ENCODE measurements around the gene MYH9.

GRCh38 chr22:36303115-36303467, 84.7 kb downstream of the MYH9 start:
- TF ChIP-seq, protein P1, sequence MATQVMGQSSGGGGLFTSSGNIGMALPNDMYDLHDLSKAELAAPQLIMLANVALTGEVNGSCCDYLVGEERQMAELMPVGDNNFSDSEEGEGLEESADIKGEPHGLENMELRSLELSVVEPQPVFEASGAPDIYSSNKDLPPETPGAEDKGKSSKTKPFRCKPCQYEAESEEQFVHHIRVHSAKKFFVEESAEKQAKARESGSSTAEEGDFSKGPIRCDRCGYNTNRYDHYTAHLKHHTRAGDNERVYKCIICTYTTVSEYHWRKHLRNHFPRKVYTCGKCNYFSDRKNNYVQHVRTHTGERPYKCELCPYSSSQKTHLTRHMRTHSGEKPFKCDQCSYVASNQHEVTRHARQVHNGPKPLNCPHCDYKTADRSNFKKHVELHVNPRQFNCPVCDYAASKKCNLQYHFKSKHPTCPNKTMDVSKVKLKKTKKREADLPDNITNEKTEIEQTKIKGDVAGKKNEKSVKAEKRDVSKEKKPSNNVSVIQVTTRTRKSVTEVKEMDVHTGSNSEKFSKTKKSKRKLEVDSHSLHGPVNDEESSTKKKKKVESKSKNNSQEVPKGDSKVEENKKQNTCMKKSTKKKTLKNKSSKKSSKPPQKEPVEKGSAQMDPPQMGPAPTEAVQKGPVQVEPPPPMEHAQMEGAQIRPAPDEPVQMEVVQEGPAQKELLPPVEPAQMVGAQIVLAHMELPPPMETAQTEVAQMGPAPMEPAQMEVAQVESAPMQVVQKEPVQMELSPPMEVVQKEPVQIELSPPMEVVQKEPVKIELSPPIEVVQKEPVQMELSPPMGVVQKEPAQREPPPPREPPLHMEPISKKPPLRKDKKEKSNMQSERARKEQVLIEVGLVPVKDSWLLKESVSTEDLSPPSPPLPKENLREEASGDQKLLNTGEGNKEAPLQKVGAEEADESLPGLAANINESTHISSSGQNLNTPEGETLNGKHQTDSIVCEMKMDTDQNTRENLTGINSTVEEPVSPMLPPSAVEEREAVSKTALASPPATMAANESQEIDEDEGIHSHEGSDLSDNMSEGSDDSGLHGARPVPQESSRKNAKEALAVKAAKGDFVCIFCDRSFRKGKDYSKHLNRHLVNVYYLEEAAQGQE (IDR thresholded peaks at IDR 0.05; ENCODE audit: low read depth), result no peak
- TF ChIP-seq EZH2 (IDR thresholded peaks at IDR 0.05) (no peak), POLR2A (IDR thresholded peaks at IDR 0.05; ENCODE audit: borderline replicate concordance, extremely low read depth, insufficient read depth, insufficient read length) (no peak), SRF (IDR thresholded peaks at IDR 0.05; ENCODE audit: low read depth) (no peak), CEBPB (IDR thresholded peaks at IDR 0.05; ENCODE audit: low read depth) (no peak), ELF1 (IDR thresholded peaks at IDR 0.05; ENCODE audit: borderline replicate concordance, low read depth) (no peak), EZH2phosphoT487 (IDR thresholded peaks at IDR 0.05; ENCODE audit: borderline replicate concordance) (no peak)
- TF ChIP-seq, protein P2, sequence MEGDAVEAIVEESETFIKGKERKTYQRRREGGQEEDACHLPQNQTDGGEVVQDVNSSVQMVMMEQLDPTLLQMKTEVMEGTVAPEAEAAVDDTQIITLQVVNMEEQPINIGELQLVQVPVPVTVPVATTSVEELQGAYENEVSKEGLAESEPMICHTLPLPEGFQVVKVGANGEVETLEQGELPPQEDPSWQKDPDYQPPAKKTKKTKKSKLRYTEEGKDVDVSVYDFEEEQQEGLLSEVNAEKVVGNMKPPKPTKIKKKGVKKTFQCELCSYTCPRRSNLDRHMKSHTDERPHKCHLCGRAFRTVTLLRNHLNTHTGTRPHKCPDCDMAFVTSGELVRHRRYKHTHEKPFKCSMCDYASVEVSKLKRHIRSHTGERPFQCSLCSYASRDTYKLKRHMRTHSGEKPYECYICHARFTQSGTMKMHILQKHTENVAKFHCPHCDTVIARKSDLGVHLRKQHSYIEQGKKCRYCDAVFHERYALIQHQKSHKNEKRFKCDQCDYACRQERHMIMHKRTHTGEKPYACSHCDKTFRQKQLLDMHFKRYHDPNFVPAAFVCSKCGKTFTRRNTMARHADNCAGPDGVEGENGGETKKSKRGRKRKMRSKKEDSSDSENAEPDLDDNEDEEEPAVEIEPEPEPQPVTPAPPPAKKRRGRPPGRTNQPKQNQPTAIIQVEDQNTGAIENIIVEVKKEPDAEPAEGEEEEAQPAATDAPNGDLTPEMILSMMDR (IDR thresholded peaks at IDR 0.05 in 2 of 3, conservative IDR thresholded peaks at IDR 0.05 in 1 of 3; ENCODE audit: borderline replicate concordance in 1 of 3, insufficient read depth in 1 of 3, low read depth in 2 of 3, low read length in 2 of 3), result no peak

All from HCT116 (cell line).